ENCODE results near the gene OR2H2. TPM values are rescaled to one million over a fixed set of nuclear protein-coding genes. Genes with fewer than 3 reads are reported as not detected.

OR2H2 gene
- total RNA-seq, 2 donors from 2014 or later, result not detected

DNA sequence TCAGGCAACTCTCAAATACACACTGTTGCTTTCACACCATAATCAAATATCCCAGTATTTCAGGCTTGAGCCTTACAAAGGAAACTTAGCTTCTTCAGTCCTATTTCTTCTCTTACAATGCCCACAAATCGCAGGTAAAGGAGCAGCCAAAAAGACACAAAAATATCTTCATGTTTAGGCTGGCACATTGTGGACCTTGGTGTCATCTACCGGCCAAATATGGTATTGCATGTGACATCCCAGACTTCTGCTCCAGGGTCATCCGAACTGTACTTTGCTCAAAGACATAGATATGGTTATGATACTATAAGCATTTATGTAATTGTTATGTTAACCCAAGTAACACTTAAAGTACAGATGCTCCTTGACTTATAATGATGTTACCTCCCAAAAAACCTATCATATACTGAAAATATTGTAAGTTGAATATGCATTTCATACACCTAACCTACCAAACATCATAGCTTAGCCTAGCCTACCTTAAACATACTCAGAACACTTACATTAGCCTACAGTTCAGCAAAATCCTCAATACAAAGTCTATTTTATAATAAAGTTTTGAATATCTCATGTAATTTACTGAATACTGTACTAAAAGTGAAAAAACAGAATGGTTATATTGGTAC is 4.6 kb downstream of the OR2H2 start:
- intact Hi-C loops (cut with DNase I, micrococcal nuclease), result loop anchor here in 1 of 2 donors (10.0 kb wide), 1 partner anchor 905 kb away; no protein-coding TSS in a partner anchor
- DNase-seq, result peak in 1 of 2 donors; percentile 30
- peak; percentile 81 for ATAC-seq

- intact Hi-C loops (cut with DNase I, micrococcal nuclease), result no loop called here
- ATAC-seq (no peak), DNase-seq (no peak)
Observed at GRCh38 chr6:29590218-29590808, 5.4 kb downstream of the OR2H2 start.

GRCh38 chr6:29591677-29592076 is 6.8 kb downstream of the OR2H2 start:
- no peak for DNase-seq

GRCh38 chr6:29593199-29593855 is 8.4 kb downstream of the OR2H2 start:
- intact Hi-C loops (cut with DNase I, micrococcal nuclease), result no loop called here
- no peak for DNase-seq
- ATAC-seq, result no peak

More at GRCh38 chr6:29591677-29592076, 6.8 kb downstream of the OR2H2 start:
- no peak for ATAC-seq
- intact Hi-C loops (cut with DNase I, micrococcal nuclease), result no loop called here

GRCh38 chr6:29596381-29596900 is 11.5 kb downstream of the OR2H2 start:
- no peak for ATAC-seq
- intact Hi-C loops (cut with DNase I, micrococcal nuclease), result no loop called here
- DNase-seq, result no peak

GRCh38 chr6:29597184-29597583 is 12.3 kb downstream of the OR2H2 start:
- ATAC-seq (no peak), DNase-seq (no peak)
- intact Hi-C loops (cut with DNase I, micrococcal nuclease), result no loop called here

GRCh38 chr6:29598172-29598747 is 13.3 kb downstream of the OR2H2 start:
- no peak for DNase-seq
- intact Hi-C loops (cut with DNase I, micrococcal nuclease), result no loop called here
- no peak for ATAC-seq

GRCh38 chr6:29602564-29603361 is 17.8 kb downstream of the OR2H2 start:
- DNase-seq (no peak), ATAC-seq (no peak)
- intact Hi-C loops (cut with DNase I, micrococcal nuclease), result no loop called here

- DNase-seq (no peak), ATAC-seq (no peak)
- intact Hi-C loops (cut with DNase I, micrococcal nuclease), result no loop called here
Observed at GRCh38 chr6:29603456-29603855, 18.5 kb downstream of the OR2H2 start.

DNA sequence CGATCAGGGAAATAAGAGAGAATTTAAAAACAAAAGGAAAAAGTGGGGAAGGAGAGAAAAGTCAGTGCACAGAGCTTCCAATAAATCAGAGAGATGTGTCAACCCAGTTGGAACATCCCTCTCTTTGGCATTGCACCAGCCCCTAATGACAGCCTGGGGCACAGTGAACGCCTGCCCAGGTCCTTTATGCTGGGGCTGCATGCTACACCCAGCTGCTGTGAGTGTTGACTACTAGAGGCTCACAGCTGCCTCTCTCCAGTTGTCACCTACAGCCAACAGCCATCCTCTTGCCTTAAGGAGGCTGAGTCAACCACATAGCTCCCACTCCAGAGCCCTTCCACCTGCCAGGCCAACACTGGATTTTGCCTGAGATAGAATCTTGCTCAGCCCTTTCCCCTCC is 19.0 kb downstream of the OR2H2 start:
- ATAC-seq, result no peak
- no peak for DNase-seq
- intact Hi-C loops (cut with DNase I, micrococcal nuclease), result no loop called here

- DNase-seq (no peak), ATAC-seq (no peak)
- intact Hi-C loops (cut with DNase I, micrococcal nuclease), result no loop called here
Observed at GRCh38 chr6:29608131-29608530, 23.2 kb downstream of the OR2H2 start.

DNA sequence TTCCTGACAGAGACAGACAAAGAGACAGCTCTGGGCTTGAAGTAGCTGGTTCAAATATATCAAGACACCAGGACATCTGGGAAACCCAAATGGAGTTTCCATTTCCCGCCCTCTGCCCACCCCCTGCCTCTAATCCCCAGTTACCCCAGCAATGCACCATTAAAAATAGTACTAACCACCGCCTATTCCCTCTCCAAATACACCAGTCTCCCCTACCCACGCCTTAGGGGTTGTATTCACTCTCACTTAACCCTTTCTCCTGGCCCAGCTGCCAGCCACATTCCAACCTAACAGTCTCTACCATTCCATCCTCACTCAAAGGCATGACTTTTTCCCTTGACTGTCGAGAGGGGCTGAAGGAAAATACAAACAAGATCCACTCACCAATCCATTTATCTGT is 25.6 kb downstream of the OR2H2 start:
- intact Hi-C loops (cut with DNase I, micrococcal nuclease), result no loop called here
- DNase-seq (no peak), ATAC-seq (no peak)

GRCh38 chr6:29611426-29611825 is 26.5 kb downstream of the OR2H2 start:
- intact Hi-C loops (cut with DNase I, micrococcal nuclease), result no loop called here

DNA sequence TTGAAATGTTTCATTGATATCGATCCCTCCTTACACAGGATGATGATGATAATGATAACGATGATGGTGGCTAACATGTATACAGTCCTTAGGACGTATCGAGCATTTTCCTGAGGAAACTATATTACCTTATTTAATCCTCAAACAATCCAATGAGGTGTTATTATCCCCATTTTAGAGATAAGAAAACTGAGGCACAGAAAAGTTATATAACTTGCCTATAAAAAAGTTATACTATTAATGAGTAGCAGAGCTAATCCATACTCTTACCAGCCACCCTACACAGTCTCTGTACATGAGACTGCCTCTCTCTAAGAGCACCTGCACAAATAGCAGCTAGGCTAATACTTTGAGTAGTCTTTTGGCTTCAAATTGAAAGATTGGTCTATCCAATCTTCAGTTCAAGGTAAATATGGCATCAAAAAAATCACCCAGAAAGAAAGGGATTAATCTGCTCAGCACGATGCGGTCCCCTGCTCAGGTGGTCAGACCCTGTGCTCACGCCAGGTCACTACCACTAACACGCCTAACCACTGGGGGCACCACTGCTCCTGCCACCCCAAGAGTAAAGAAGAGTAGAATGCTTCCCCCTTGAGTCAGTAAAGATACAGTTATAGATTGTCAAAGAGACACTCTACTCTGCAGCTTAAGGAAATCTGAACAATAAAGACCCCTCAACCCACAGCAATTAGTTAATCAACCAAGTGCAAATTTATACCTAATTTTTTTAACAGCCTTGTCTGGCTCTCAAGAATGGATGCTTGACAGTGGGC is 33.0 kb downstream of the OR2H2 start:
- no peak for ATAC-seq
- intact Hi-C loops (cut with DNase I, micrococcal nuclease), result no loop called here

More at GRCh38 chr6:29611426-29611825, 26.5 kb downstream of the OR2H2 start:
- no peak for ATAC-seq
- no peak for DNase-seq

DNA sequence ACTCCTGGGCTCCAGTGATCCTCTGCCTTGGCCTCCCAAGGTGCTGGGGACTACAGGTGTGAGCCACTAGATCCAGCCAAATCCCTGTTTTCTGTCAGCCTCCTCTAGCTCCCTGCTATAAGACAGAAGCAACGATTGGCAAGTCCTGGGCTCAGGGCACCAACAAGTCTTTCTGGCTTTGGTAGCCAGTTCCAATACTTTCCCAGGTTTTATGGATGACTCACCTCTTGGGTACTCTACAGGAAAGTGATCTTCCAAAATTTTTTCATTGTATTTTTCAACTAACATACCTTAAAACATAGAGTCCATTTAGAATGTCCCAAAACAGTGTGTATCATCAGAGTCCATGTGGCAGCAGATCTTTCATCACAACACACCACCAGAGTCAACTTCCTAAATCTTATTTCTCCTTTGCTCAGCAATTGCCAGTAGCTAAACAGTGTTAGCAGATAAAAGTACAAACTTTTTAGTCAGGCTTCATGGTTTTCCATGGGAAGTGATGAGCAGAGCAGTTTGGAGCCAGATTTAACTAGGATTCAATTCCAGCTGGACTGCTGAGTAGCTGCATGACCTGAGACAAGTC is 34.7 kb downstream of the OR2H2 start:
- ATAC-seq (no peak), DNase-seq (no peak)
- intact Hi-C loops (cut with DNase I, micrococcal nuclease), result no loop called here

More for the DNA sequence above, 33.0 kb downstream of the OR2H2 start:
- DNase-seq, result no peak

GRCh38 chr6:29620630-29621029 is 35.7 kb downstream of the OR2H2 start:
- no peak for ATAC-seq
- DNase-seq, result no peak
- intact Hi-C loops (cut with DNase I, micrococcal nuclease), result no loop called here

GRCh38 chr6:29624520-29624961 is 39.6 kb downstream of the OR2H2 start:
- DNase-seq, result no peak
- intact Hi-C loops (cut with DNase I, micrococcal nuclease), result no loop called here
- ATAC-seq, result no peak

All from left colon (tissue), 2 donors.